ENCODE data around the gene CCNYL1. TPM values are rescaled to one million over a fixed set of nuclear protein-coding genes. Genes with fewer than 3 reads are reported as not detected.

CCNYL1 gene
- total RNA-seq, 1 donor from 2014 or later = 7.6 TPM

DNA sequence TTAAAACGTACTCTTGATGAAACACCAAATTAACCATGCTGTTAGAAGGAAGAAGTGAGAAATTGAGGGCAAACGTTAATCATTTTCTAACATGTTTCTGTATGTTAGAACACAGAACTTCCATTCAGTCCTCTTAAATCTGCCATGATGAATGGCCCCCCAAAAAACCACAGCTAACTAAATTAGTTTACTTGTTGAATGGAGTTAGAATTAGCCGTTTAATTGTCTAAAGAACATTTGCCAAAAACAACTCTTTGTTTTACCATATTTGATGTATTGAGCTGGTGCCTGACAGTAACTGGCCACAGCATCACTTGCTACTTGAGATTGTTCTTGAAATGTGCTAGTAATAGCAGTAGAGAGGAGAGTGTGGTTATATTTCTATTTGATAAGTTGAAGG lies 12.7 kb downstream of the CCNYL1 start:
- H3K9me3 ChIP-seq (replicated peaks) = no peaks in the 10 kb centered on the region
- no peaks in the 10 kb centered on the region for H3K36me3 ChIP-seq
- H3K27me3 ChIP-seq (ENCODE audit: low read depth) = no peaks in the 10 kb centered on the region
- H3K4me1 ChIP-seq = peaks cover 15% of the 10 kb centered on the region
- intact Hi-C loops (cut with micrococcal nuclease) = no loop called here
- TF ChIP-seq, protein P1, sequence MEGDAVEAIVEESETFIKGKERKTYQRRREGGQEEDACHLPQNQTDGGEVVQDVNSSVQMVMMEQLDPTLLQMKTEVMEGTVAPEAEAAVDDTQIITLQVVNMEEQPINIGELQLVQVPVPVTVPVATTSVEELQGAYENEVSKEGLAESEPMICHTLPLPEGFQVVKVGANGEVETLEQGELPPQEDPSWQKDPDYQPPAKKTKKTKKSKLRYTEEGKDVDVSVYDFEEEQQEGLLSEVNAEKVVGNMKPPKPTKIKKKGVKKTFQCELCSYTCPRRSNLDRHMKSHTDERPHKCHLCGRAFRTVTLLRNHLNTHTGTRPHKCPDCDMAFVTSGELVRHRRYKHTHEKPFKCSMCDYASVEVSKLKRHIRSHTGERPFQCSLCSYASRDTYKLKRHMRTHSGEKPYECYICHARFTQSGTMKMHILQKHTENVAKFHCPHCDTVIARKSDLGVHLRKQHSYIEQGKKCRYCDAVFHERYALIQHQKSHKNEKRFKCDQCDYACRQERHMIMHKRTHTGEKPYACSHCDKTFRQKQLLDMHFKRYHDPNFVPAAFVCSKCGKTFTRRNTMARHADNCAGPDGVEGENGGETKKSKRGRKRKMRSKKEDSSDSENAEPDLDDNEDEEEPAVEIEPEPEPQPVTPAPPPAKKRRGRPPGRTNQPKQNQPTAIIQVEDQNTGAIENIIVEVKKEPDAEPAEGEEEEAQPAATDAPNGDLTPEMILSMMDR (IDR thresholded peaks at IDR 0.05; ENCODE audit: borderline replicate concordance) = no peak
- H3K27ac ChIP-seq (replicated peaks) = no peak overlapping the region
- no peak overlapping the region for H3K4me3 ChIP-seq
- no peak for DNase-seq

DNA sequence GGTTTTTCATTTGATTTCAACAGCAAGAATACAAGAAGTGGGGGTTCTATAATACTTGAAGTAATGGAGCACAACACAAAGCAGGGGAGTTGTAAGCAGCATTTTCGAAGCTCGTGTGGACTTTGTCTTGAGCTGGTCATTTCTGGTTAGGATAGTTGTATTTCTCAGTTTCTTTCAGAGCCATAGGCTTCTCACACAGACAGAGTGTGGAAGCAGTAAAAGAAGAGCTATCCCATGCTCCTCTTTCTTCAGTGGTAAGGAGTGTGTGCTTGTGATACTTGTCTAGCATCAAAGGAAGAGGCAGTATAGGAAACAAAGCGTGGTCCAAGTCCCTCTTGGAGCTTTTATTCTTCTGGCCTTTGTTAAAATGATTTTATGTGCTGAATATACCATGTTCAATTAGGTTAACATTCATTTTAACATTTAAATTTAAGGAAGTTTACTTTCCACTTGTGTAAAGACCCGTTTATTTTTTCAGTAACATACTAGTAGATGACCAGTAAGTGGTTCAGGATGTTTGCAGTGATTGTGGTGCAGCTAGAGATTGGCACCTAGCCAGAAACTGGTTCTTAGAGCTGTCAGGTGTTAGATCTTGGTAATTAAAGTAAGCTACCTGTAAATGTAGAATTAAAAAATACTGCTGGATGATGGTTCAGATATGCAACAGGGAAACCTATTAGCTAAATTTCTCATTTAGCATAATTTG lies 14.6 kb downstream of the CCNYL1 start:
- intact Hi-C loops (cut with micrococcal nuclease) = no loop called here
- TF ChIP-seq, protein P1 (IDR thresholded peaks at IDR 0.05; ENCODE audit: borderline replicate concordance) = no peak
- DNase-seq = no peak
- Histone ChIP-seq H3K4me1 (peaks cover 15% of the 10 kb centered on the region), H3K4me3 (no peak overlapping the region), H3K27me3 (ENCODE audit: low read depth) (no peaks in the 10 kb centered on the region), H3K9me3 (replicated peaks) (no peaks in the 10 kb centered on the region), H3K36me3 (peaks cover 9% of the 10 kb centered on the region), H3K27ac (replicated peaks) (no peak overlapping the region)

DNA sequence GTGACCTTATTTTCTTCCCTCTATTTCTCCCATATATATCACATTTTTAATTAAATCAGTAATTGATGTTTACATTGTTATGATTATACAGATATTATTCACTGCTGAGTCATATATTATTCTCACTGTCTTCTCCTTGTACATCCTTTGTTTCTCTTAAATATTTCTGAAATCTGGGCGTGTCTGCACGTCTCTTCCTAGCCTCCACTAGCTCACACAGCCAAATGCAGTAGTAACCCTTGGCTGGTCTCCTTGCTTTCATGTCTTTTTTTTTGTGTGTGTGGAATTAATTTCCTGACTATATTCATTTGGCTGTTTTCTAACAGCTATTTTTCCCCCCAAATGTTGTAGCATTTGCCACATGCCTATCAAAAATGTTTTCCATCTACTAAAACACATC lies 15.8 kb downstream of the CCNYL1 start:
- DNase-seq = no peak
- peaks cover 9% of the 10 kb centered on the region for H3K36me3 ChIP-seq
- no peak overlapping the region for H3K27ac ChIP-seq (replicated peaks)
- intact Hi-C loops (cut with micrococcal nuclease) = no loop called here
- H3K4me3 ChIP-seq = no peak overlapping the region
- TF ChIP-seq, protein P1 (IDR thresholded peaks at IDR 0.05; ENCODE audit: borderline replicate concordance) = no peak
- no peaks in the 10 kb centered on the region for H3K9me3 ChIP-seq (replicated peaks)
- H3K4me1 ChIP-seq = peaks cover 15% of the 10 kb centered on the region
- H3K27me3 ChIP-seq (ENCODE audit: low read depth) = no peaks in the 10 kb centered on the region

DNA sequence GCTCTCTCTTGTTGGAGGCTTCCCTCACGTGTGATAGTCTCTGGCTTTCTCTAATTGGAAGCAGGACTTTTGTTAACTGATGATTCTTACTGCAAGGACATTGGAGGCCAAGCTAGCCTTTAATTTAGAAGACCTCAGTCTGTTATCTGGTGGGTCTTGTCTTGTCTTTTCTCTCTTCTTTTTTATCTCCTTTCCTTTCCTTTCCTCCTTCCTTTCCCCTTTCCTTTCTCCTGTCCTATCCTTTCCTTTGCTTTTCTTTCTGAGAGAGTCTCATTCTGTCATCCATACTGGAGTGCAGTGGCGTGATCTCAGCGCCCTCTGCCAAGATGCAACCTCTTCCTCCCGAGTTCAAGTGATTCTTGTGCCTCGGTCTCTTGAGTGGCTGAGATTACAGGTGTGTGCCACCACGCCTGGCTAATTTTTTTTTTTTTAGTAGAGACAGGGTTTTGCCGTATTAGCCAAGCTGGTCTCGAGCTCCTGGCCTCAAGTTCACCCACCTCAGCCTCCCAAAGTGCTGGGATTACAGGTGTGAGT lies 18.1 kb downstream of the CCNYL1 start:
- H3K4me3 ChIP-seq = no peak overlapping the region
- H3K27me3 ChIP-seq (ENCODE audit: low read depth) = no peaks in the 10 kb centered on the region
- no peak overlapping the region for H3K27ac ChIP-seq (replicated peaks)
- no peaks in the 10 kb centered on the region for H3K9me3 ChIP-seq (replicated peaks)
- H3K4me1 ChIP-seq = peaks cover 15% of the 10 kb centered on the region
- no peak for DNase-seq
- TF ChIP-seq, protein P1 (IDR thresholded peaks at IDR 0.05; ENCODE audit: borderline replicate concordance) = no peak
- peaks cover 9% of the 10 kb centered on the region for H3K36me3 ChIP-seq
- intact Hi-C loops (cut with micrococcal nuclease) = no loop called here

DNA sequence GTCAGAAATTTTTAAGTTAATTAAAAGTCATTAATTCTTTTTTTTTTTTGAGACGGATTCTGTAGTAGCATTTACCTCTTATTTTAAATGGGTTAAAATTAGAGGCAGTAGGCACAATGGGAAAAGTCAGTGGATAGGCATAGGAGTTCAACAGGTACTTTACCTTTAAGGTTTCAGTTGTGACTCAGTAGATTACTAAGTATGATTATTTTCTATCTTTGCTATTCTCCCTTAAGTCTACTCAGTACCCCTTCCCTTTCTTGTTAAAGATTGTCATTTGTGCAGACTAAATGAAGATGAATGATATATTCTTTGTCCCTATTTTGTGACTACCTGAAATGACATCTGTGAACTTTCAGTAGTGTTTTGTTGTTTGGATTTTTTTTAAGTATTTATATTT lies 19.7 kb downstream of the CCNYL1 start:
- H3K36me3 ChIP-seq = peaks cover 18% of the 10 kb centered on the region

More for the DNA sequence above, 19.7 kb downstream of the CCNYL1 start:
- Histone ChIP-seq H3K9me3 (replicated peaks) (no peaks in the 10 kb centered on the region), H3K4me3 (no peak overlapping the region), H3K4me1 (peaks cover 13% of the 10 kb centered on the region), H3K27ac (replicated peaks) (no peak overlapping the region), H3K27me3 (ENCODE audit: low read depth) (no peaks in the 10 kb centered on the region)
- DNase-seq = no peak
- intact Hi-C loops (cut with micrococcal nuclease) = no loop called here
- TF ChIP-seq, protein P1 (IDR thresholded peaks at IDR 0.05; ENCODE audit: borderline replicate concordance) = no peak
